HS-5 (cell line): ENCODE data around the gene MORN5.

Experiments used
- DNase-seq: peaks from one replicate; pipeline ENCODE4 v3.0.0-alpha.2; 2012; ENCODE audit warnings: low read depth

Gene MORN5

DNA sequence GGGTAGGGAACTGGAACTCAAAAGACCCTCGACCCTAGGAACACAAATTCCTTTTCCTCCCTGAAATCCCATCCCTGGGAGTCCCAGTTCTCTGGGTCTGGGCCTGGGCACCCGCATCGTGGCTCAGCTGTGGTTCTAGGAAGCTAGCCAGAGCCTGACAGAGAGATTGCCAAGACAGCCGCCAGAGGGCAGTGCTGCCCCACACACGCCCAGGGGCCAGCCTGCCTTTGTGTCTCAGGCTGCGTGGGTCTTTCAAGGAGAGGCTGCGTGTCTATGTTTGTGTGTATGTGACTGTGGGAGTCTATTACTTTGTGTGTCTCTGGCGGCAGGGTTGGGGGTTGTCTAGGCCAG, 34.6 kb upstream of the MORN5 start:
- DNase-seq = peak; percentile 32

DNA sequence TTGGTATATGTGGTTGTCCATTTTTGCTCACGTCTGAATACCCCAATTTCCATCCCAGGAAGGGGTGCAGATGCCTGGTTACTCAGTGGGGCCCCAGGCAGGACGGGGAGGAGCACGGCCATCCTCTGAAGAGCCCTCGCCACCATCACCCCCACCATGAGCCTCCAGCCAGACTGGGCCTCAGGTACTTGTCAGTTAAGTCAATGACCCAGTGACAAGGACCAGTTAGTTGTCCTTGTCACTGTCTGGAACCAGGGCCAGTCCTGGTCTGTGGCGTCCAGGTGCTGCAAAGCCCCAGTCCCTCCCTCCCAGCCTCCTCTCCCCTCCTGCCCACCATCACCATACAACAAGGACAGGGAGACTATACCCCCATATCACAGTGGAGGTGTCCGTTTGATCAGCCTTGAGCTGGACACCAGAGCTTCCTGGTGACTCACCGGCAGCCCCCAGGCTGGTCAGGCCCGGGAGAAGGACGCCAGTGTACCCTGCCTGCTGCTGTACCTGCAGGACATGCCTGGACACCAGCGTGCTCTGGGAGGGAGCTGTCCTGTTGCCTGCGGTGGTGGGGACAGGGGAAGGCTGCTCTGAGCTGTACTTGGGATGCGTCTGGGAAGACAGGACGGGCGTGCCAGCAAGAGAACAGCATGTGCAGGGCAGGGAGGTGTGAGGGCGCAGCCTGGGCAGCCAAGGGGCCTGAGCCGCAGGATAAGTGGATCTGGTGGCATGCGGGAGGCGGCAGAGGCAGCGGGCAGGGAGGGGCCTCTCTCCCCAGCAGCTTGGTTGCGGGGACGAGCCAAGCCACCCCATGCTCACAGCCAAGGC, 34.0 kb upstream of the MORN5 start:
- DNase-seq = no peak

DNA sequence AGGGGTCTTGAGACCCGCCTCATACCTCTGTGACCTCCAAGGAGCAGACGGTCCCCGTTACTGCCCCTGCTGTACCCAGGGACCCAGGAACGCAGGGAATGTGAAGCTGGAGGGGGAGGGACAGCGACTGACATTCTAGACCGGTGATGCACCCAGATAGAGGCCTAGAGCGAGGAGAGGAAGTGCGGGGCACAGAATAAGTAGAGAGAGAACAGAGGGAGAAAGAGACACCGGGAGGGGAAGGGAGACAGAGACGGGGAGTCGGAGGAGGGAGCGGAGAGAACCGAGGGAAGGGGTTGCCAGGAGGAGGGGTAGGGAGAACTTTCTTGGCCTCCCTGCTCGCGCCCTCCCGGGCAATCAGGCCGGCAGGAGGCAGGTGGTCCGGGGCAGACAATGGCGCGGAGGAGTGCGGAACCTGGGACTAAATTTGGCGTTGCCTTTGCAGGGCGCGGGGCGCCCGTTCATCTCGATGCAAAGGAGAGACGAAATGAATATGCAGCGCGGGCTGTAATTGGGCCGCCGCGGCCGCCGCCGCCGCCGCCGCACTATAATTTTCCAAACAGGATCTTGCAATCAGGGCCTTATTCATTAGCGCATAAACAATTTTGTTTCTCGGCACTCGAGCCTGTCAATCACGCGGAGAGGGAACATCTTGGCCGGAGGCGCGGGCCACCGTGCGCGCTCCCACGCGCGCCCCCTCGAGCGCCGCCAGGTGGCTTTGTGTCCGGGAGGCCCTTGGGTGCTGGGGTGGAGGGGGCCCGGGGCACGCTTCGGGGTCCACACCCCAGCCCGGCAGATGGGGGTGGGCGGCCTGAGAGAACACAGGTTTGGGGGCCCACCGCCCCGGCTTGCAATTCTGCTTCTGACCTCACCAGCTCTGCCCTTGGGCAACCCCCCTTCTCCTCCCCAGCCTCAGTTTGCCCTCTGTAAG, 33.1 kb upstream of the MORN5 start:
- DNase-seq = no peak

DNA sequence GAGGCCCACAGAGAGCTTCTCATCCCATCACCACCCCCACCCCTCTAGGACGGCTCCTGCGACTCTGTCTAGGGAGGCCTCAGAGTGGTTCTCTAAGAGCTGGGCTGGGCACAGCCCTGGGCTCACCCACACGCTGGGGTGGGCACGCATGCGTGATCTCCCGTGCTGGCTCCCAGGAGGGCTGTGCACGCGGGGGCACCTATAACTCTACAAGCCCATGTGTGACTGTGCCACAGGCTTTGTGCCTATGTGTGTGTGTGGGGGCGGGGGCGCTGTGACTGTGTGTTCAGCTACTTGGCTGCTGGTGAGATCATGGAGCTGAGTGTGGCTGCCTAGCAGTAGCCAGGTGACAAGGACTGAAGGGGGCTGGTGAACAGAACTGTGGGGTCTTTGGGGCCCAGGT, 32.3 kb upstream of the MORN5 start:
- no peak for DNase-seq

DNA sequence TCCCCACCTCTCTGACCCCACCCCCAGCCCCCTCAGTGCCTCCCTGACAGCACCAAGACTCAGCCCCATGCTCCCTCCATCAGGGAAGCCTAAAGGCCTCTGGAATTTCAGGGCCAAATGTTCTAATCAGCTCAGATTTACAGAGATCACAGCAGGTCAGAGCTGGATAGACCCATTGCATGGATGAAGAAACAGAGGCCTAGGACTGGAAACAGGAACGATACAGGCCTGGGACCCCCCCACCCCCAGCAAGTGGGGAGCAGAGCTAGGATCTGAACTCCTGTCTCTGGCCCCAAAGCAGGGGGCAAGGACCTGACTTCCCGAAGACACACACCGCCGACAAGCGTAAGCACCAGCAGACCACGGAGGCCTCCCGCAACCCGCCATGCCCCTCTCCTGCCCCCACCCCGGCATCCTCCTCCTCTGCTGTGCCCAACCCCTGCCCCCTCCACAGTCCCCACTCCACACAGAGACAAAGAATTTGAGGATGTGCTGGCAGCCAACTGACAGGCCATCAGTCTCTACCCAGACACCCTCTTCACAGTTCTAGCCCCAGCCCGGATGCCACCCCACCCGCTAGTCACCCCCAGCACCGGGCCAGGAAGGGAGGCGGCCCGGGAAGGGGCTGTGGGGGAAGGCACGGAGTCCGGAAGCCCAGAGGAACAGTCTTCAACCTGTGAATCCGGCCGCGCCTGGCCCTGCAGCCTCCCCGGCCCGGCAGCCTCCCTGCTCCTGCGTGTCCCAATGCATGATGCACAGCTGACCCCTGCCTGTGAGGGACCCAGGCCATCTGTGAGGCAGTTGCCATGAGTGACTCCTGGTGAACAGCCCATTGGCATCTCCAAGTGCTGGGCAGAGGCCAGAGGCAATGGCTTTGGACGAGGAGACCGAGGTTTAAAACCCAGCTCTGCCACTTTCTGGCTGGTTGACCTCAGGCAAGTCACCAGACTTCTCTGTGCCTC, 31.4 kb upstream of the MORN5 start:
- DNase-seq = no peak

- no peak for DNase-seq
Measured at GRCh38 chr9:122128969-122129343, 30.8 kb upstream of the MORN5 start.

- DNase-seq = no peak
Measured at GRCh38 chr9:122129969-122130368, 29.7 kb upstream of the MORN5 start.

- no peak for DNase-seq
Measured at GRCh38 chr9:122130837-122131236, 28.9 kb upstream of the MORN5 start.

- DNase-seq = no peak
Measured at GRCh38 chr9:122131401-122132001, 28.2 kb upstream of the MORN5 start.

DNA sequence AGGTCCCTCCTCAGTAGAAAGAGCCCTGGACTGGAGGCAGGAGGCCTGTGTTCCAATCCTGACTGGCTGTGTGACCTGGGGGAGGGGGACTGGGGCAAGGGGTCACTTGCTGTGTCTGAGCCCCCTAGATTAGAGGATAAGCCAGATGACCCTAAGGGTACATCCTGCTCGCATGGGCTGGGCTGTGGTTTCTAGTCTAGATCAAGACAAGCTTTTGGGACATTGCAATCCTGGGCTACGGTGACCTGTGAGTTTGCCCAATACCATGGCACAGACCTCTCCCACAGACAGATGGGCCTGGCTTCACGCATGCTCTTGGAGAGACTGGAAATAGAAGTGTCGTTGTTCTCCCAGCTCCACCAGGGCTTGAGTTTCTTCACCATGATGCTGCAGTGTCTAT, 27.2 kb upstream of the MORN5 start:
- DNase-seq = no peak

GRCh38 chr9:122133263-122133983, 26.3 kb upstream of the MORN5 start:
- no peak for DNase-seq

DNA sequence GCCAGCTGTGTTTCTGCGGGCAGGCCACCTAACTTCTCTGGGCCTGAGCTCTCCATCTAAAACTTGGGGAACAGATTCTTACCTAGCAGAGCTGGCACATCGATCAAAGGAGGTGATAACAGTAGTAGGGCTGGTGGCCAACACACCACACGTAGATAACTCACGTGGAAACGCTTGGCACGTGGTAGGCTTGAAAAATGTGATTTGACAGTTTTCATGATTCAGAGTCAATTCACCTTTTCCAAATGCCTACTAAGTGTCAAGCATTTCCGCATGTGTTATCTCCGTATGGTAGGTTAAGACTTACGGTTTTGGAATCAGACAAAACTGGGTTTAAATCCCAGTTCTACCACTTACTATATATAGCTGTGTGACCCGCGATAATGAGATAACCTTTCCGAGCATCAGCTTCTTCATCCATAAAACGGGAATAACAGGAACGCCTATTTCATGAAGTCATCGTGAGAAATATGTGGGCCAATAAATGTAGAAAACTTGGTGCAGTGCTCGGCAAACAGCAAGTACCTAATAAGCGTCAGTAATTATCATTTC, 25.6 kb upstream of the MORN5 start:
- no peak for DNase-seq

GRCh38 chr9:122134822-122135528, 24.7 kb upstream of the MORN5 start:
- no peak for DNase-seq

DNA sequence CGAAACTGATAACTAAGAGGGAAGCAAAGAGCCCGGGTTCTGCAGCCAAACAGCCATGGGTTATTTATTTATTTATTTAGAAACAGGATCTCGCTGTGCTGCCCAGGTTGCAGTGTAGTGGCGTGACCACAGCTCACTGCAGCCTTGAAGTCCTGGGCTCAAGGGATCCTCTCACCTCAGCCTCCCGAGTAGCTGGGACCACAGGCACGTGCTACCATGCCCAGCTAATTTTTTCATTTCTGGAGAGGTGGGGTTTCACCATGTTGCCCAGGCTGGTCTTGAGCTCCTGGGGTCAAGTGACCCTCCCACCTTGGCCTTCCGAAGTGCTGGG, 24.2 kb upstream of the MORN5 start:
- DNase-seq = no peak

GRCh38 chr9:122138560-122139268, 21.0 kb upstream of the MORN5 start:
- no peak for DNase-seq

- DNase-seq = no peak
Measured at GRCh38 chr9:122140368-122141193, 19.1 kb upstream of the MORN5 start.

DNA sequence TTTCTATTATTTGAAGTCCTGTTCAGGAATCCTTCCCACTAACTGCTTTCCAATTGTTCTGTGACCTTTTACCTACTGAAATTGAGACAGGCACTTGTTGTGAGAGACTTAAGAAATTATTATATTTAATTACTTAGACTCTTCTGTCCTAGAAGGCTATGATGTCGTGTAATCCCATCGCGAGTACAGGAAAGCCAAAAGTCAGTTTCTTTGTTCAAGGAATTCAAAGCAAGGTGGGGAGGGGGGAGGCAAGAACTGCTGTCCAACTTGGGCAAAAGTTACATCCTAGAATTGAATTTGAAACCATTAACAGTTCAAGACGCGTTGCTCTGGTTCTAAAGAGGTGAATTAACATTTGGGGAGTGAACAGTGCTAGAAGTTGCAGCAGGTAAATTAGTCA, 18.0 kb upstream of the MORN5 start:
- no peak for DNase-seq

DNA sequence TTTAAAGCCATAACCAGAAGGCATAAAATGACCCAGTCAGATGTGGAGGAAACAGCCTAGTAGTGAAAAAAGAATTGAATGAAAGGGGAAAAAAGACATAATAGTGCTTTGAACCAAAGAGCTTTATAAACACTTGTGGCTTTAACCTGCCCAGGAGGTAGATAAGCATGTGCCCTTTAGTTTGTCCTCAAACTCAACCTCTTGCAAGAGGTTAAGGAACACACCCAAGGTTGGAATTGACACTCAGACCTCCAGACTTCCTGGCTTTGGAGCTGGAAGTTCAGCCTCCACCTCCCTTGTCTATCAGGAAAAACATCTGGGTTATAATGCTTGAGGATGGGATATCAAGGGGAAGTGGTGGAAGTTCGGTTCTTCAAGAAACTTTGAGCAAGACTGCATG, 16.4 kb upstream of the MORN5 start:
- no peak for DNase-seq
